HEK293T (cell line): ENCODE data around the gene HDAC10.

Source experiments
- CTCF ChIA-PET: fragments of 350-600 bp; formaldehyde crosslinking; extraction: SDS; loops from one replicate; lab custom pipeline; 2021; ENCODE audit warnings: antibody characterized with exemption, inconsistent platforms; lab: Yijun Ruan, JAX
- POLR2A ChIA-PET: fragments of 350-600 bp; formaldehyde crosslinking; extraction: SDS; loops from one replicate; lab custom pipeline; 2020; ENCODE audit warnings: antibody characterized with exemption, inconsistent platforms; lab: Yijun Ruan, JAX
- DNase-seq: peaks from one replicate; pipeline ENCODE4 v3.0.0; 2012; ENCODE audit warnings: mixed read lengths; ENCODE audit errors: extremely low spot score
- ARNT ChIP-seq: fragments of 450-650 bp; IDR thresholded peaks from 2 replicates; pipeline ENCODE4 v1.6.1; 2017; ENCODE audit warnings: mild to moderate bottlenecking
- BHLHE40 ChIP-seq: fragments of 450-650 bp; IDR thresholded peaks from 2 replicates; pipeline ENCODE4 v1.6.1; 2016; ENCODE audit warnings: mild to moderate bottlenecking, moderate library complexity, borderline replicate concordance
- CTBP1 ChIP-seq: fragments of 450-650 bp; IDR thresholded peaks from 2 replicates; pipeline ENCODE4 v1.6.1; 2016; ENCODE audit warnings: borderline replicate concordance
- ELF4 ChIP-seq: fragments of 450-650 bp; IDR thresholded peaks from 2 replicates; pipeline ENCODE4 v1.6.1; 2017; ENCODE audit warnings: antibody characterized with exemption
- FOXA1 ChIP-seq: fragments of 450-650 bp; IDR thresholded peaks from 2 replicates; pipeline ENCODE4 v1.6.1; 2016; ENCODE audit warnings: mild to moderate bottlenecking
- FOXK2 ChIP-seq: fragments of 450-650 bp; IDR thresholded peaks from 2 replicates; pipeline ENCODE4 v1.6.1; 2016; ENCODE audit warnings: mild to moderate bottlenecking
- FOXM1 ChIP-seq: fragments of 450-650 bp; IDR thresholded peaks from 2 replicates; pipeline ENCODE4 v1.6.1; 2017; ENCODE audit warnings: mild to moderate bottlenecking, borderline replicate concordance
- HDGF ChIP-seq: fragments of 450-650 bp; IDR thresholded peaks from 2 replicates; pipeline ENCODE4 v1.6.1; 2017; ENCODE audit warnings: antibody characterized with exemption, borderline replicate concordance
- L3MBTL2 ChIP-seq: fragments of 450-650 bp; conservative IDR thresholded peaks from 2 replicates; pipeline ENCODE4 v1.6.1; 2016; ENCODE audit warnings: mild to moderate bottlenecking
- LEF1 ChIP-seq: fragments of 450-650 bp; IDR thresholded peaks from 2 replicates; pipeline ENCODE4 v1.6.1; 2017; ENCODE audit warnings: mild to moderate bottlenecking, borderline replicate concordance
- NFRKB ChIP-seq: fragments of 450-650 bp; IDR thresholded peaks from 2 replicates; pipeline ENCODE4 v1.6.1; 2016; ENCODE audit warnings: mild to moderate bottlenecking, moderate library complexity
- SP1 ChIP-seq: fragments of 450-650 bp; IDR thresholded peaks from 2 replicates; pipeline ENCODE4 v1.6.1; 2017
- SUZ12 ChIP-seq: fragments of 450-650 bp; IDR thresholded peaks from 2 replicates; pipeline ENCODE4 v1.6.1; 2016; ENCODE audit warnings: mild to moderate bottlenecking
- TARDBP ChIP-seq: fragments of 450-650 bp; IDR thresholded peaks from 2 replicates; pipeline ENCODE4 v1.6.1; 2016
- ZNF384 ChIP-seq: fragments of 450-650 bp; IDR thresholded peaks from 2 replicates; pipeline ENCODE4 v1.6.1; 2016
- TF ChIP-seq, protein P1 (sequence below): fragments of 450-650 bp; IDR thresholded peaks from 2 replicates; pipeline ENCODE4 v1.6.1; 2016

Gene HDAC10

DNA sequence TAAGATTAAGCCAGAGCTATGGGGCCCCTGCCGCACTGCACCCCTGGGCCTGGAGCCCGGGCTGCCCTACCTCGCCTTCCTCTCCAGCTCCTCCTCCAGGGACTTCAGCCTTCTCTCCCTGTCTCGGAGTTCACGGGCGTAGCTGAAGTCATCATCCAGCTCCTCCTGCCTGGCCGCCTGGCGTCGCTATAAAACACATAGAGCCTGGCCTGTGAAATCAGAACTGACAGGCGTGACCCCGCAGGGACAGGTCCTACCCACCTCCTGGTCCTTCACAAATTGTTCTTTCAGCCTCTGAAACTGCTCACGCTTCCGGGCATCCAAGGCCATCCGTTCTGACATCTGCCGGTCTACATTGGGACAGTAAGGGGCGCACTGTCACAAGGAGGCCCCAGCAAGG lies 27.0 kb downstream of the HDAC10 start:
- no peak for TF ChIP-seq CTBP1
- TF ChIP-seq TARDBP, result no peak
- TF ChIP-seq LEF1, result no peak
- TF ChIP-seq NFRKB, result no peak
- no peak for TF ChIP-seq FOXK2
- no peak for TF ChIP-seq SP1
- no peak for TF ChIP-seq BHLHE40
- no peak for TF ChIP-seq ARNT
- TF ChIP-seq FOXM1, result no peak
- no peak for DNase-seq
- ChIA-PET POLR2A (no interaction called here), CTCF (interaction anchor here (1.1 to 1.2 kb wide), 2 partner anchors 13 to 17 kb away, joined by 3 read pairs; no protein-coding TSS in a partner anchor)

GRCh38 chr22:50222508-50222907 lies 28.6 kb downstream of the HDAC10 start:
- TF ChIP-seq NFRKB (no peak), HDGF (no peak), ARNT (no peak), FOXK2 (no peak), ELF4 (no peak), TARDBP (no peak), FOXA1 (no peak), CTBP1 (no peak), ZNF384 (no peak), L3MBTL2 (no peak), SUZ12 (no peak), SP1 (no peak), FOXM1 (no peak), BHLHE40 (no peak), LEF1 (no peak)
- TF ChIP-seq, protein P1, sequence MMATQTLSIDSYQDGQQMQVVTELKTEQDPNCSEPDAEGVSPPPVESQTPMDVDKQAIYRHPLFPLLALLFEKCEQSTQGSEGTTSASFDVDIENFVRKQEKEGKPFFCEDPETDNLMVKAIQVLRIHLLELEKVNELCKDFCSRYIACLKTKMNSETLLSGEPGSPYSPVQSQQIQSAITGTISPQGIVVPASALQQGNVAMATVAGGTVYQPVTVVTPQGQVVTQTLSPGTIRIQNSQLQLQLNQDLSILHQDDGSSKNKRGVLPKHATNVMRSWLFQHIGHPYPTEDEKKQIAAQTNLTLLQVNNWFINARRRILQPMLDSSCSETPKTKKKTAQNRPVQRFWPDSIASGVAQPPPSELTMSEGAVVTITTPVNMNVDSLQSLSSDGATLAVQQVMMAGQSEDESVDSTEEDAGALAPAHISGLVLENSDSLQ, result no peak
- DNase-seq, result no peak
- ChIA-PET CTCF (no interaction called here), POLR2A (interaction anchor here (1.1 kb wide), 1 partner anchor 18 kb away, joined by 3 read pairs; no protein-coding TSS in a partner anchor)

- CTCF ChIA-PET, result interaction anchor here (0.8 kb wide), 1 partner anchor 73 kb away, joined by 3 read pairs; no protein-coding TSS in a partner anchor
- DNase-seq, result no peak
- TF ChIP-seq FOXK2 (no peak), CTBP1 (no peak), SP1 (no peak), L3MBTL2 (no peak), NFRKB (no peak), FOXA1 (no peak), BHLHE40 (no peak), FOXM1 (no peak), HDGF (no peak), ZNF384 (no peak), TARDBP (no peak), ARNT (no peak), SUZ12 (no peak)
- TF ChIP-seq, protein P1, result no peak
- POLR2A ChIA-PET, result interaction anchor here (1.1 kb wide), 1 partner anchor 18 kb away, joined by 3 read pairs; no protein-coding TSS in a partner anchor
These were observed 29.4 kb downstream of the HDAC10 start for GRCh38 chr22:50221410-50222300.

DNA sequence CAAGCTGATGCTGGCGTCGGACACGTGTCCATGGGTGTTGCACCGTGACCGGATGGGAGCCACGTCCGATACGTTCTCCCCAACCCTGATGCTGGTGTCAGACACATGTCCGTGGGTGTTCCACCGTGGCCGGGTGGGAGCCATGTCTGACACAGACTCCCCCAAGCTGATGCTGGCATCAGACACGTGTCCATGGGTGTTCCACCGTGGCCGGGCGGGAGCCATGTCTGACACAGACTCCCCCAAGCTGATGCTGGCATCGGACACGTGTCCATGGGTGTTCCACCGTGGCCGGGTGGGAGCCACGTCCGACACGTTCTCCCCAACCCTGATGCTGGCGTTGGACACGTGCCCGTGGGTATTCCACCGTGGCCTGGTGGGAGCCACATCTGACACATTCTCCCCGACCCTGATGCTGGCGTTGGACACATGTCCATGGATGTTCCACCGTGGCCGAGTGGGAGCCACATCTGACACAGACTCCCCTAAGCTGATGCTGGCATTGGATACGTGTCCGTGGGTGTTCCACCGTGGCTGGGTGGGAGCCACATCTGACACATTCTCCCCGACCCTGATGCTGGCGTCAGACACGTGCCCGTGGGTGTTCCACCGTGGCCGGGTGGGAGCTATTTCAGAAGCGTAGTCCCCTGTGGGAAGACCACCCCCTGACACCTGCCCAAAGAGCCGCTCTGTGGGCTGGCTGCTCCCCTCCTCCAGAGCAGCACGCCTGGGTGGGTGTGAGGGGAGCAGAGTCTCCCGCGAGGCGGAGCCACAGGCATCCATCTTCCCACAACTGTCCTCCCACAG lies 30.3 kb downstream of the HDAC10 start:
- TF ChIP-seq FOXK2 (no peak), SP1 (no peak), ELF4 (no peak), L3MBTL2 (no peak), CTBP1 (no peak), SUZ12 (no peak), BHLHE40 (no peak), HDGF (no peak), ZNF384 (no peak), ARNT (no peak), FOXA1 (no peak), LEF1 (no peak), FOXM1 (no peak), TARDBP (no peak), NFRKB (no peak)
- TF ChIP-seq, protein P1, result no peak
- DNase-seq, result no peak
- CTCF ChIA-PET, result interaction anchor here (0.8 kb wide), 1 partner anchor 72 kb away, joined by 3 read pairs; no protein-coding TSS in a partner anchor
- POLR2A ChIA-PET, result no interaction called here
